Right lobe of liver (tissue), 6 donors: Measurements from ENCODE around the gene PRKCA. TPM values are rescaled to one million over a fixed set of nuclear protein-coding genes. Genes with fewer than 3 reads are reported as not detected.
A peak's percentile ranks its signal among the peaks of the same experiment; 100 is the strongest.

Experiments used
- ATAC-seq, 4 donors: fragments of 200-7000 bp; cut with Tn5 transposase; one replicate each; pipeline ENCODE4 v1.9.1; 2020; ENCODE audit warnings: mild to moderate bottlenecking in 4 of 4, moderate library complexity in 4 of 4
- DNase-seq, 3 donors: peaks; one replicate each; pipeline ENCODE4 v3.0.0-alpha.2; 2020
- H3K27ac ChIP-seq, 3 donors: fragments of 200-600 bp; one replicate each; pipeline ENCODE4 v1.8.0; 2022
- H3K27me3 ChIP-seq, 2 donors: fragments of 200-600 bp; one replicate each; pipeline ENCODE4 v1.8.0; 2022
- H3K36me3 ChIP-seq, 4 donors: fragments of 200-600 bp; sonication (generic) in 1 of 4; one replicate each; pipeline versions ENCODE4 v1.5.1 to v1.8.0; 2017 to 2022; ENCODE audit warnings: control low read depth in 1 of 4
- H3K4me1 ChIP-seq, 4 donors: fragments of 200-600 bp; sonication (generic) in 1 of 4; one replicate each; pipeline versions ENCODE4 v1.5.1 to v1.8.0; 2017 to 2022; ENCODE audit warnings: control low read depth in 1 of 4
- H3K4me3 ChIP-seq, 3 donors: fragments of 200-600 bp; one replicate each; pipeline ENCODE4 v1.8.0; 2022
- H3K9me3 ChIP-seq, 4 donors: fragments of 200-600 bp; sonication (generic) in 1 of 4; one replicate each; pipeline versions ENCODE4 v1.5.1 to v1.8.0; 2017 to 2022; ENCODE audit warnings: control low read depth in 1 of 4
- CTCF ChIP-seq, 4 donors: fragments of 200-600 bp in 3 of 4; fragments of 450-650 bp in 1 of 4; IDR thresholded peaks; one replicate each; pipeline versions ENCODE4 v1.5.1 to v1.8.0; 2016 to 2022; ENCODE audit warnings: antibody characterized with exemption in 4 of 4, mild to moderate bottlenecking in 2 of 4
- POLR2A ChIP-seq: fragments of 450-650 bp; IDR thresholded peaks from one replicate; pipeline ENCODE4 v1.6.1; 2017; ENCODE audit warnings: antibody characterized with exemption, mild to moderate bottlenecking
- WGBS: methylation state at CpG from one replicate; pipeline ENCODE4 v1.1.6; 2018; ENCODE audit warnings: low coverage, low lambda C conversion rate; ENCODE audit not compliant: insufficient coverage; ENCODE audit errors: missing lambda C conversion rate; 5-methylcytosine and 5-hydroxymethylcytosine counted together
- intact Hi-C, 2 donors: fragments of 100-400 bp; cut with DNase I; formaldehyde crosslinking; loops; one replicate each; pipeline versions ENCODE4 v1.11.2 to v1.14.1; 2022
- total RNA-seq, 6 experiments: library from RNA; depleted of rRNA in 2 of 6; stranded (reverse); fragments of >200 nt in 2 of 6; fragmentation: NEBNext Ultra II Directional in 3 of 6; extraction: Animal tissue kit (Norgen Biotek cat#: 25700) in 3 of 6; gene quantifications; one replicate each; pipeline versions ENCODE4 v1.1.0 to v1.2.4, GENCODE V29; 2016 to 2023
- donor health status: DM: no; HTN: yes; CAD: no.
- donor health status: DM: no; HTN: no; CAD: no.
- donor health status: DM: no; HTN: no; CAD: no.
- donor health status: DM: no; HTN: yes; CAD: no.
- donor health status: DM: no; HTN: yes; CAD: no.

Gene PRKCA
- total RNA-seq, 6 experiments from 2014 or later = 11.7 to 23.0 (median 18.7) TPM

- H3K4me3 ChIP-seq = no peak overlapping the region
- no peak for DNase-seq
- H3K4me1 ChIP-seq = peaks cover 0 to 6% (median 0%) of the 10 kb centered on the region in 4 donors
- ATAC-seq = no peak
- intact Hi-C loops = no loop called here
- no peak overlapping the region for H3K27ac ChIP-seq
- no peaks in the 10 kb centered on the region for H3K36me3 ChIP-seq
- H3K27me3 ChIP-seq = no peaks in the 10 kb centered on the region
- TF ChIP-seq CTCF (IDR thresholded peaks at IDR 0.05) = no peak
- no peak for TF ChIP-seq POLR2A
- 75% methylated on average over 2 of the region's 4 CpGs for WGBS
- H3K9me3 ChIP-seq = no peaks in the 10 kb centered on the region
Observed at GRCh38 chr17:66383333-66383732, 80.9 kb downstream of the PRKCA start.

GRCh38 chr17:66386498-66387351 is 84.3 kb downstream of the PRKCA start:
- 19% methylated on average over 2 of the region's 2 CpGs for WGBS
- H3K27ac ChIP-seq = no peak overlapping the region

GRCh38 chr17:66387392-66387981 is 85.1 kb downstream of the PRKCA start:
- TF ChIP-seq POLR2A = no peak
- TF ChIP-seq CTCF (IDR thresholded peaks at IDR 0.05) = no peak
- no peak for ATAC-seq
- Histone ChIP-seq H3K4me3 (no peak overlapping the region), H3K27ac (no peak overlapping the region), H3K36me3 (no peaks in the 10 kb centered on the region), H3K27me3 (no peaks in the 10 kb centered on the region), H3K9me3 (no peaks in the 10 kb centered on the region), H3K4me1 (peaks cover 0 to 6% (median 0%) of the 10 kb centered on the region in 4 donors)
- intact Hi-C loops = no loop called here
- no peak for DNase-seq
- 87% methylated on average over 6 of the region's 7 CpGs for WGBS

More at GRCh38 chr17:66386498-66387351, 84.3 kb downstream of the PRKCA start:
- Histone ChIP-seq H3K9me3 (no peaks in the 10 kb centered on the region), H3K36me3 (no peaks in the 10 kb centered on the region), H3K4me1 (peaks cover 0 to 6% (median 0%) of the 10 kb centered on the region in 4 donors), H3K4me3 (no peak overlapping the region), H3K27me3 (no peaks in the 10 kb centered on the region)
- DNase-seq (no peak), ATAC-seq (peak in 1 of 4 donors; percentile 84)
- intact Hi-C loops = no loop called here
- TF ChIP-seq POLR2A (no peak), CTCF (IDR thresholded peaks at IDR 0.05) (no peak)

- H3K4me3 ChIP-seq = no peak overlapping the region
- intact Hi-C loops = no loop called here
- H3K9me3 ChIP-seq = no peaks in the 10 kb centered on the region
- TF ChIP-seq CTCF (IDR thresholded peaks at IDR 0.05) (no peak), POLR2A (no peak)
- WGBS = 58% methylated on average over 1 of the region's 7 CpGs
- H3K36me3 ChIP-seq = no peaks in the 10 kb centered on the region
- DNase-seq (no peak), ATAC-seq (no peak)
- no peaks in the 10 kb centered on the region for H3K27me3 ChIP-seq
- H3K27ac ChIP-seq = no peak overlapping the region
- peaks cover 0 to 5% (median 2%) of the 10 kb centered on the region in 4 donors for H3K4me1 ChIP-seq
Observed at GRCh38 chr17:66392783-66393437, 90.5 kb downstream of the PRKCA start.
